ENCODE results near the gene CD7. TPM values are rescaled to one million over a fixed set of nuclear protein-coding genes. Genes with fewer than 3 reads are reported as not detected.
A peak's percentile ranks its signal among the peaks of the same experiment; 100 is the strongest.

CD7 gene
- total RNA-seq, 2 experiments from 2014 or later, result 334 to 355 TPM

DNA sequence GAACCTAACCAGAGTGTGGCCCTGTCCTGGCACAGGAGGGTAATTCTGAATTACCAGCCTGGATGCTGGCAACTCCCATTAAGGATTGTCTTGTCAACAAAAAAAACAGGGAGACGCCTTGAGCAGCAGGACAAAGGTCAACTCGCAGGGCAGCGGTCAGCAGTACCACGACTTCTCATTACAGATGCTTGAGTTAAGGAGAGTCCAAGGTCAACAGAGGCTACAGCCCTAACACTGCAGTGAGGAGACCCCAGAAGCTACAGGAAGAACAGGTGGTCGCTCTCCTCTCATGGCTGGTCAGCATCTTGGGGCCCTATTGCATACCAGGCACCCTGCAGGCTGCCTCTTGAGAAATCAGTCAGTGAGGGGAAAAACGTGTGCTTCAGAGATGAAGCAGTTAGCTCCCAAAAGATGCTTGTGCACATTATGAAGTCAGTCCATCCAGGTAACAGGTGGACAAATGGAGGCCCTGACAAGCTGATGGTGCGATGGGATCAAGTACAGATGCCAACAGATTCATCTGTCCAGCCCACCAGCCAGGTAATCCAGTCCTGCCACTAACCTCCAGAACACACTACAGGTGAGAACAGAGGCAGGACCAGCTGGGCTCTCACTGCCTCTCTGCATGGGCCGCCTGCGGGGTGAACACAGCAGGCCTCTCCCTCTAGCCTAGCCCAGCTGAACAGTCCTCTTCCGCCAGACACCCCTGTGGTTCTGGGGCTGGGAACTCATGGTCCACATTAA, 48.1 kb downstream of the CD7 start:
- H3K9me3 Mint-ChIP-seq (ENCODE audit: insufficient read depth), result no peaks in the 10 kb centered on the region
- DNase-seq, result no peak
- H3K4me1 Mint-ChIP-seq (ENCODE audit: low read depth), result peaks cover 58% of the 10 kb centered on the region
- H3K36me3 Mint-ChIP-seq (ENCODE audit: low read depth), result peaks cover 69% of the 10 kb centered on the region
- H3K4me3 Mint-ChIP-seq, result no peak overlapping the region
- H3K27me3 Mint-ChIP-seq (ENCODE audit: low read depth), result no peaks in the 10 kb centered on the region
- ChIA-PET CTCF (interaction anchor here (0.6 to 1.4 kb wide), 4 partner anchors 32 to 155 kb away, joined by 3 to 5 read pairs (median 4); no protein-coding TSS in a partner anchor), POLR2A (interaction anchor here (0.7 kb wide), 1 partner anchor 28 kb away, joined by 3 read pairs; no protein-coding TSS in a partner anchor)
- peak overlapping the region; percentile 23 for H3K27ac Mint-ChIP-seq
- no peak for ATAC-seq

DNA sequence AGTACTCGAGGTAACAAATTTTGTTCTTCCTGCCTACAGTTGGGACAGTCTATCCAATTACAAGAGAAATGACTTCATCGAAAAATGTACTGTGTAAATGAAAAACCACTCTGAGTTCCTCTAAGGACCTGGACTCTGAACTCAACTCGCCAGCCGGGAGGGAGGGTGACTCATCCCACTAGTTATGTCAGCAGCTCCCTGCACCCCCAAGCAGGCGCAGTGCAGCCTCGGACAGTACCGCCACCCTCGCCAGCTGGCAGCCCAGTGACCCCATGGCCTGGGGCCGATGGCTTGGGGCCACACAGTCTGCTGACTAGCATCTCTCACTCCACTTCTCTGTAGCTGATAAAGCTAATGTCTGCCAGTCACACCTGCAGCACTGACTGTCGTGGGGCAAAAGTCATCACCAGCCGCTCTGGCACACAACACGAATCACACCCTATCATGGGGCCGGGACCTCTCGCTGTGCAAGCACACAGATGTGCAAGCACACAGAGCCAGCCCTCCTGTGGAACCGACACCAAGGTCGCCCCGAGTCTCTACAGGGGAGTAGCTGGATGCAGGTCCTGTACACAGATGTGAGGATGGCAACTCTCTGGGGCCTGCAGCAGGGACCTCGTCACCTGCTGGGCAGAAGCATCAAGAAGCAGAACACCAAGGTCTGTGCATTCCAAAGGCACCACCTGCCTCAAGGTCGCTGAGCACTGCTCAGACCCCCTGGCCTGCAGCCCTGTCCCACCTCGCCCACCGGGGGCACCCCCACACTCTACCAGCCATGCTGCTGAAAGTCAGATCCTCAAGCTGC, 49.6 kb downstream of the CD7 start:
- DNase-seq (no peak), ATAC-seq (peak; percentile 45)
- ChIA-PET POLR2A (no interaction called here), CTCF (interaction anchor here (1.2 to 1.4 kb wide), 2 partner anchors 32 to 83 kb away, joined by 3 to 4 read pairs; no protein-coding TSS in a partner anchor)
- Mint-ChIP-seq H3K27ac (peak overlapping the region; percentile 64), H3K9me3 (ENCODE audit: insufficient read depth) (no peaks in the 10 kb centered on the region), H3K36me3 (ENCODE audit: low read depth) (peaks cover 76% of the 10 kb centered on the region), H3K4me3 (no peak overlapping the region), H3K4me1 (ENCODE audit: low read depth) (peaks cover 58% of the 10 kb centered on the region), H3K27me3 (ENCODE audit: low read depth) (no peaks in the 10 kb centered on the region)

DNA sequence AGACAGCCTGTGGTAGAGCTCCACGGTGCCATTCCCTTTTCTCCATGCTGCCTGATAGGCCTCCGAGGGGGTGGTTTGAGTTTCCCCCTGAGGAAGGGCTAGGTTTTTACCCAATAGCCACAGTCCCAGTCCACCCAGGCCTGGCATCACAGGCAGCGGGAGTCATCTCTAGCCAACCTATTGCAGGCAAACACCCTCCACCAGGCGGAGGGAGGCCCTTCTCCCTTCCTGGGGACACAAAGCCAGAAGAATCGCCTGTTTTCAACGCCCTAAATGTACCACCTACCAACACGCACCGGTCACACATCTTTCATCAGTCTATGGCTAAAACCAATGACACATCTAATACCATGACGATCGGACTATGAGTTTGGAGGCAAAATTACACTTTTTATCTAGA, 51.3 kb downstream of the CD7 start:
- DNase-seq (no peak), ATAC-seq (no peak)
- H3K9me3 Mint-ChIP-seq (ENCODE audit: insufficient read depth), result no peaks in the 10 kb centered on the region
- POLR2A ChIA-PET, result interaction anchor here (1.0 to 1.7 kb wide), 2 partner anchors 11 to 60 kb away, joined by 4 to 8 read pairs; no protein-coding TSS in a partner anchor
- H3K27me3 Mint-ChIP-seq (ENCODE audit: low read depth), result no peaks in the 10 kb centered on the region
- CTCF ChIA-PET, result interaction anchor here (0.9 kb wide), 1 partner anchor 30 kb away, joined by 3 read pairs; no protein-coding TSS in a partner anchor
- no peak overlapping the region for H3K27ac Mint-ChIP-seq
- H3K36me3 Mint-ChIP-seq (ENCODE audit: low read depth), result peaks cover 79% of the 10 kb centered on the region
- peaks cover 44% of the 10 kb centered on the region for H3K4me1 Mint-ChIP-seq (ENCODE audit: low read depth)
- no peak overlapping the region for H3K4me3 Mint-ChIP-seq

Other genes with a start within 250 kb of the CD7 start
- 100 to 1,000 TPM; 255 to 261 TPM for gene FASN, start 219.4 kb downstream of the CD7 start, total RNA-seq
- 10 to 100 TPM; 78.3 to 84.7 TPM for gene CCDC57, start 104.8 kb downstream of the CD7 start, total RNA-seq
- gene SLC16A3, start 88.6 kb downstream of the CD7 start, total RNA-seq, result 100 to 1,000 TPM; 257 to 264 TPM
- gene CSNK1D, start 43.9 kb downstream of the CD7 start, total RNA-seq, result 100 to 1,000 TPM in 1 of 2 experiments, 10 to 100 TPM in 1; 99.5 to 111 TPM
- under 1 TPM; 0.92 to 0.94 TPM for gene SECTM1, start 16.2 kb upstream of the CD7 start, total RNA-seq
- gene TEX19, start 41.6 kb upstream of the CD7 start, total RNA-seq, result not detected
- gene UTS2R, start 54.2 kb upstream of the CD7 start, total RNA-seq, result not detected
- 10 to 100 TPM; 47.6 to 53.6 TPM for gene HEXD, start 100.7 kb upstream of the CD7 start, total RNA-seq
- 10 to 100 TPM; 25.2 to 28.0 TPM for gene OGFOD3, start 101.0 kb upstream of the CD7 start, total RNA-seq
- gene CYBC1, start 133.1 kb upstream of the CD7 start, total RNA-seq, result 100 to 1,000 TPM; 220 to 247 TPM
- 100 to 1,000 TPM; 112 to 114 TPM for gene NARF, start 141.1 kb upstream of the CD7 start, total RNA-seq
- 10 to 100 TPM; 62.3 to 65.3 TPM for gene FOXK2, start 202.1 kb upstream of the CD7 start, total RNA-seq